ENCODE data around the gene COL18A1.

GRCh38 chr21:45540601-45540970 lies 135.6 kb downstream of the COL18A1 start:
- TF ChIP-seq MAX (IDR thresholded peaks at IDR 0.05; ENCODE audit: low read depth): no peak
- no peak for TF ChIP-seq NRF1 (IDR thresholded peaks at IDR 0.05; ENCODE audit: low read depth, low read length)
- no peak for TF ChIP-seq CTCF (IDR thresholded peaks at IDR 0.05)
- no peak for TF ChIP-seq PBX3 (IDR thresholded peaks at IDR 0.05)
- no peak for TF ChIP-seq USF2 (IDR thresholded peaks at IDR 0.05; ENCODE audit: borderline replicate concordance, low read depth, low read length)
- no peak for TF ChIP-seq RAD21 (IDR thresholded peaks at IDR 0.05; ENCODE audit: low read length)
- TF ChIP-seq TAF1 (IDR thresholded peaks at IDR 0.05; ENCODE audit: borderline replicate concordance, low read depth, low read length): no peak
- no peak for TF ChIP-seq NFIC (IDR thresholded peaks at IDR 0.05; ENCODE audit: borderline replicate concordance)
- no peak for TF ChIP-seq USF1 (IDR thresholded peaks at IDR 0.05; ENCODE audit: borderline replicate concordance, low read depth)
